Neural crest cell (in vitro differentiated cells): ENCODE results near the gene SORBS1. TPM values are rescaled to one million over a fixed set of nuclear protein-coding genes. Genes with fewer than 3 reads are reported as not detected.

Source experiments
- DNase-seq: peaks from one replicate; pipeline ENCODE4 v3.0.0; 2021; ENCODE audit warnings: low read depth, mixed read lengths, low spot score
- H3K27ac Mint-ChIP-seq: one replicate; pipeline ENCODE4 v1.8.0; 2021; ENCODE audit warnings: mild to moderate bottlenecking, mixed read lengths; ENCODE audit not compliant: unreplicated experiment
- H3K27me3 Mint-ChIP-seq: 2 replicates; pipeline ENCODE4 v1.8.0; 2021; ENCODE audit warnings: low read depth, mild to moderate bottlenecking, mixed read lengths
- H3K36me3 Mint-ChIP-seq: 2 replicates; pipeline ENCODE4 v1.8.0; 2021; ENCODE audit warnings: low read depth, mild to moderate bottlenecking, mixed read lengths
- H3K4me1 Mint-ChIP-seq: 2 replicates; pipeline ENCODE4 v1.8.0; 2021; ENCODE audit warnings: mixed read lengths
- H3K4me3 Mint-ChIP-seq: one replicate; pipeline ENCODE4 v1.8.0; 2021; ENCODE audit warnings: mild to moderate bottlenecking, mixed read lengths
- H3K9me3 Mint-ChIP-seq: 2 replicates; pipeline ENCODE4 v1.8.0; 2021; ENCODE audit warnings: mixed read lengths
- long read RNA-seq: library from polyadenylated mRNA; unstranded; transcript quantifications from one replicate; pipeline ENCODE4 v2.0.0, GENCODE V29; 2020
- total RNA-seq: library from RNA; stranded (reverse); gene quantifications from 2 replicates; pipeline ENCODE4 v1.2.1, GENCODE V29; 2021
- TF ChIP-seq, protein P1 (sequence below): fragments of 200-600 bp; sonication (generic); conservative IDR thresholded peaks from 2 replicates; pipeline ENCODE4 v1.5.0; 2021; ENCODE audit warnings: antibody characterized with exemption, mild to moderate bottlenecking

SORBS1 gene
- 15.3 and 15.8 TPM in 2 replicates for total RNA-seq
- long read RNA-seq, partial matches to known transcripts = 1 of 6 reads
- long read RNA-seq, other reads (novel, unspliced or antisense) = 5 of 6 reads

DNA sequence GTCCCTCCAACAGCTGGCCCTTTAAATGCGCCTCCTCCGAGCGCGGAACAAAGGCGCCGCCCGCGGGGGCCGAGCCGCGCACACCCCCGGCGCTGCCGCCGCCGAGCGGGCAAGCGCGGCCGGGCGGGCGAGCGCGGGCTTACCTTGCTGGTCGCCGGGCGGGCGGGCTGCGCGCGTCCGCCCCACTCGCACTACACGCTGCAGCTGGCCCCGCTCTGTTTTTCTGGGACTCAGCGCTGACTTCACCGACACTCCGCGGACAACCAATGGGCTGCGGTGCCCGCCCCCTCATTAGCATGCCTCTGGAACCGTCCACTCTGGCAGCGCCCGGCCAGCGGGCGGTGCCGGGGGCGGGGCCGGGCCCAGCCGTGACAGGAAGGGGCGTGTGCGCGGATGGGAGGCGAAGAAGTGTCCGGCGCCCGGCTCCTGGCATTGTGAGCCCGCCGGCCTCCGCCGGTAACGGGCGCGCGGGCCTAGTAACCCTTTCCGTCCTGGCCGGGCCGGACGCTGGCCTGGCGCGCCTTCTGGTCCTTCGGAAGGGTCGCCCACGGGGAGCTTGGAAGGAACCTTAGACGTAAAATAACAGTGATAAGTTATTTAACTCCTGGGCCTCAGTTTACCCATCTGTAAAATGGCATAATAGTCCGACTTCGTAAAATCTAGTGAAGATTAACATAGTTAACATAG, at the start of gene SORBS1:
SORBS1 (minus strand) TSS at position 195 of the 687 bp plus-strand sequence. CDS start 120,236 bp downstream, outside the sequence.
- DNase-seq = peak; percentile 88
- peak within 1 kb of the TSS; percentile 91 for H3K27ac Mint-ChIP-seq
- peaks cover 46% of the 10 kb centered on the region for H3K4me1 Mint-ChIP-seq
- TF ChIP-seq, protein P1, sequence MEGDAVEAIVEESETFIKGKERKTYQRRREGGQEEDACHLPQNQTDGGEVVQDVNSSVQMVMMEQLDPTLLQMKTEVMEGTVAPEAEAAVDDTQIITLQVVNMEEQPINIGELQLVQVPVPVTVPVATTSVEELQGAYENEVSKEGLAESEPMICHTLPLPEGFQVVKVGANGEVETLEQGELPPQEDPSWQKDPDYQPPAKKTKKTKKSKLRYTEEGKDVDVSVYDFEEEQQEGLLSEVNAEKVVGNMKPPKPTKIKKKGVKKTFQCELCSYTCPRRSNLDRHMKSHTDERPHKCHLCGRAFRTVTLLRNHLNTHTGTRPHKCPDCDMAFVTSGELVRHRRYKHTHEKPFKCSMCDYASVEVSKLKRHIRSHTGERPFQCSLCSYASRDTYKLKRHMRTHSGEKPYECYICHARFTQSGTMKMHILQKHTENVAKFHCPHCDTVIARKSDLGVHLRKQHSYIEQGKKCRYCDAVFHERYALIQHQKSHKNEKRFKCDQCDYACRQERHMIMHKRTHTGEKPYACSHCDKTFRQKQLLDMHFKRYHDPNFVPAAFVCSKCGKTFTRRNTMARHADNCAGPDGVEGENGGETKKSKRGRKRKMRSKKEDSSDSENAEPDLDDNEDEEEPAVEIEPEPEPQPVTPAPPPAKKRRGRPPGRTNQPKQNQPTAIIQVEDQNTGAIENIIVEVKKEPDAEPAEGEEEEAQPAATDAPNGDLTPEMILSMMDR = no peak
- peak within 1 kb of the TSS; percentile 96 for H3K4me3 Mint-ChIP-seq
- peaks cover 31% of the 10 kb centered on the region for H3K27me3 Mint-ChIP-seq
- no peaks in the 10 kb centered on the region for H3K36me3 Mint-ChIP-seq
- H3K9me3 Mint-ChIP-seq = no peaks in the 10 kb centered on the region

- H3K4me1 Mint-ChIP-seq = no peaks in the 10 kb centered on the region
- TF ChIP-seq, protein P1 = no peak
- H3K27ac Mint-ChIP-seq = no peak overlapping the region
- H3K9me3 Mint-ChIP-seq = no peaks in the 10 kb centered on the region
- H3K27me3 Mint-ChIP-seq = no peaks in the 10 kb centered on the region
- H3K36me3 Mint-ChIP-seq = peaks cover 21% of the 10 kb centered on the region
- DNase-seq = no peak
- H3K4me3 Mint-ChIP-seq = no peak overlapping the region
These were observed 49.6 kb upstream of the SORBS1 start for GRCh38 chr10:95610727-95611126.

GRCh38 chr10:95606922-95607321, 45.8 kb upstream of the SORBS1 start:
- Mint-ChIP-seq H3K4me1 (no peaks in the 10 kb centered on the region), H3K27ac (peak overlapping the region; percentile 30), H3K9me3 (no peaks in the 10 kb centered on the region), H3K4me3 (no peak overlapping the region), H3K27me3 (no peaks in the 10 kb centered on the region), H3K36me3 (peaks cover 9% of the 10 kb centered on the region)
- DNase-seq = no peak
- TF ChIP-seq, protein P1 = no peak

DNA sequence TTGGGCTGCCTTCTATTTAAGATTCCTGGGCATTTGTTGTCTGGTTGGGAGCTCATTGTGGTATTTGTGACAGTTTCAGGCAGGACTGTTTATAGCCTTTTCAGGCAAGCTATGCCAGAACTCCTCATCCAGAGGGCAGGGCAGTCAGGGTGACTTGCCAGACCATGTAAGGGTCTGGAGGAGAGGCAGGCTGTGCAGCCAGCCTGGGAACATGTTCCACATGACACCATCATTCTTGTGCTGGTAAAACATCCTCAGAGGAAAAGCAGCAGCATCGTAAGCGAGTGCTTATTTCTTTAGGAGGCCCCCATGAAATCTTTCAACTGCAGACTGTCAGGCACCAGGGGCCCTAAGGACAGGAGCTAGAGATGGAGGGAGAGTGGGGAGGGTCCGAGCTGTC, 44.0 kb upstream of the SORBS1 start:
- no peaks in the 10 kb centered on the region for H3K27me3 Mint-ChIP-seq
- TF ChIP-seq, protein P1 = no peak
- peaks cover 10% of the 10 kb centered on the region for H3K4me1 Mint-ChIP-seq
- no peak for DNase-seq
- H3K4me3 Mint-ChIP-seq = no peak overlapping the region
- no peaks in the 10 kb centered on the region for H3K9me3 Mint-ChIP-seq
- peaks cover 4% of the 10 kb centered on the region for H3K36me3 Mint-ChIP-seq
- no peak overlapping the region for H3K27ac Mint-ChIP-seq

- Mint-ChIP-seq H3K36me3 (peaks cover 4% of the 10 kb centered on the region), H3K4me1 (peaks cover 10% of the 10 kb centered on the region), H3K4me3 (no peak overlapping the region), H3K9me3 (no peaks in the 10 kb centered on the region), H3K27ac (no peak overlapping the region), H3K27me3 (no peaks in the 10 kb centered on the region)
- TF ChIP-seq, protein P1 = no peak
- no peak for DNase-seq
These were observed 43.5 kb upstream of the SORBS1 start for GRCh38 chr10:95604630-95605029.
